Measurements from ENCODE around the gene AFAP1L2.

AFAP1L2 gene

DNA sequence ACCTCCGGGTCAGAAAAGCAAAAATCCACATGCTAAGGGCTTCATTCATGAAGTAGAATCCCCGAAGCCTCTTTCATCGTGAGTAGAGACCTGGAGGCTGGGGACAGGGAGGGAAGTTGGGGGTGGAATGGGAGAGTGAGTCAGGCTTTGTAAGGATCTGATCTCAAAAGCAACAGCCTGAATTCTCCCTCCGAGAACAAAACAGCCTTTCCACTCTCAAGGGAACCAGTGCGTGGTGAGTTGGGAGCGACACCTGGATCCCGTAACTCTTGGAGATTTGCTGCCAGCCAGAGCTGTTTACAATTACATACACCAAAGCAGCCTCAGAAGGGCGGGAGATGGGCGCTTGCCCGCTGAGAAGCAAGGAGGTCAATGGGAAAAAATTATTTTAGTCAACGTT, 10.8 kb downstream of the AFAP1L2 start:
- TF ChIP-seq, protein P1, sequence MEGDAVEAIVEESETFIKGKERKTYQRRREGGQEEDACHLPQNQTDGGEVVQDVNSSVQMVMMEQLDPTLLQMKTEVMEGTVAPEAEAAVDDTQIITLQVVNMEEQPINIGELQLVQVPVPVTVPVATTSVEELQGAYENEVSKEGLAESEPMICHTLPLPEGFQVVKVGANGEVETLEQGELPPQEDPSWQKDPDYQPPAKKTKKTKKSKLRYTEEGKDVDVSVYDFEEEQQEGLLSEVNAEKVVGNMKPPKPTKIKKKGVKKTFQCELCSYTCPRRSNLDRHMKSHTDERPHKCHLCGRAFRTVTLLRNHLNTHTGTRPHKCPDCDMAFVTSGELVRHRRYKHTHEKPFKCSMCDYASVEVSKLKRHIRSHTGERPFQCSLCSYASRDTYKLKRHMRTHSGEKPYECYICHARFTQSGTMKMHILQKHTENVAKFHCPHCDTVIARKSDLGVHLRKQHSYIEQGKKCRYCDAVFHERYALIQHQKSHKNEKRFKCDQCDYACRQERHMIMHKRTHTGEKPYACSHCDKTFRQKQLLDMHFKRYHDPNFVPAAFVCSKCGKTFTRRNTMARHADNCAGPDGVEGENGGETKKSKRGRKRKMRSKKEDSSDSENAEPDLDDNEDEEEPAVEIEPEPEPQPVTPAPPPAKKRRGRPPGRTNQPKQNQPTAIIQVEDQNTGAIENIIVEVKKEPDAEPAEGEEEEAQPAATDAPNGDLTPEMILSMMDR (IDR thresholded peaks at IDR 0.05; ENCODE audit: insufficient read depth, low read length, poor library complexity, severe bottlenecking): no peak
- TF ChIP-seq EZH2phosphoT487 (conservative IDR thresholded peaks at IDR 0.05; ENCODE audit: low read length): no peak
- H2AFZ ChIP-seq (ENCODE audit: low read depth, low read length, severe bottlenecking): no peak overlapping the region
- H3K36me3 ChIP-seq (ENCODE audit: low read length): no peaks in the 10 kb centered on the region
- no peaks in the 10 kb centered on the region for H3K9me3 ChIP-seq (ENCODE audit: insufficient read depth, low read length)
- H3K4me3 ChIP-seq (ENCODE audit: insufficient read depth, low read length, poor library complexity, severe bottlenecking): no peak overlapping the region
- H3K27me3 ChIP-seq (ENCODE audit: low read length): no peaks in the 10 kb centered on the region
- H3K27ac ChIP-seq (ENCODE audit: low read depth, low read length): no peak overlapping the region
- no peak overlapping the region for H3K4me2 ChIP-seq (ENCODE audit: low read depth, low read length, poor library complexity, severe bottlenecking)
- no peak overlapping the region for H3K9ac ChIP-seq (ENCODE audit: low read length)
- H3K9me2 ChIP-seq (replicated peaks; ENCODE audit: insufficient read depth, low read length): no peaks in the 10 kb centered on the region
- no peaks in the 10 kb centered on the region for H4K20me1 ChIP-seq (ENCODE audit: low read depth, low read length)
- H3K79me2 ChIP-seq (ENCODE audit: insufficient read depth, low read length): no peaks in the 10 kb centered on the region
- no peaks in the 10 kb centered on the region for H3F3A ChIP-seq (ENCODE audit: insufficient read depth)

DNA sequence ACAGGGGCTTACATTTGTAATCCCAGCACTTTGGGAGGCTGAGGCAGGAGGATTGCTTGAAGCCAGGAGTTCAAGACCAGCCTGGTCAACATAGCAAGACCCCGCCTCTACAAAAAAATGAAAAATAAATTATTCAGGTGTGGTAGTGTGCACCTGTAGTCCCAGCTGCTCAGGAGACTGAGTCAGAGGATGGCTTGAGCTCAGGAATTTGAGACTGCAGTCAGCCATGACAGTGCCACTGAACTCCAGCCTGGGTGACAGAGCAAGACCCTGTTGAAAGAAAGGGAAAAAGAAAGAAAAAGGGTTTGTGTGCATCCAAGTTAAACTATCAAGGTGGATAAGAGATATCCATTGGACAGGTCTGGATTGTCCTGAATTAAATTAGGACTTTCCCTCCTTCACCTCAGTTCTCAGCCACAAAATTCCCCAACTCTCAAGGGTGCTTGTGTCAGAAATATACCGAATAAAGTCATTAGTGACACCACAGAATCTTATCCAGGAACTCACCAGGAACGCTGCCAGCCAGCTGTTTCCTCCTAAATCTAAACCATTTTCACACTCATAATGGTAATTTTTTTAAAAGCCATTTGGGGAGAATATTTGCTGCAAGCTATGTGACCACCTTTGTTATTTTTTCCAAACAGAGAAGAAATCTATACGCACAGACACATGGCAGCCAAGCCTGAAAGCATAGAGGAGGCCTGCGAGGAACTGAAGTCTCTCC, 12.0 kb downstream of the AFAP1L2 start:
- Histone ChIP-seq H3K27me3 (ENCODE audit: low read length) (no peaks in the 10 kb centered on the region), H4K20me1 (ENCODE audit: low read depth, low read length) (no peaks in the 10 kb centered on the region), H3K9me2 (replicated peaks; ENCODE audit: insufficient read depth, low read length) (no peaks in the 10 kb centered on the region), H3K4me3 (ENCODE audit: insufficient read depth, low read length, poor library complexity, severe bottlenecking) (no peak overlapping the region), H3K79me2 (ENCODE audit: insufficient read depth, low read length) (no peaks in the 10 kb centered on the region), H3K9me3 (ENCODE audit: insufficient read depth, low read length) (no peaks in the 10 kb centered on the region), H3F3A (ENCODE audit: insufficient read depth) (no peaks in the 10 kb centered on the region), H3K9ac (ENCODE audit: low read length) (no peak overlapping the region), H3K4me2 (ENCODE audit: low read depth, low read length, poor library complexity, severe bottlenecking) (no peak overlapping the region), H3K36me3 (ENCODE audit: low read length) (no peaks in the 10 kb centered on the region), H2AFZ (ENCODE audit: low read depth, low read length, severe bottlenecking) (no peak overlapping the region), H3K27ac (ENCODE audit: low read depth, low read length) (no peak overlapping the region)
- TF ChIP-seq, protein P1 (IDR thresholded peaks at IDR 0.05; ENCODE audit: insufficient read depth, low read length, poor library complexity, severe bottlenecking): no peak

DNA sequence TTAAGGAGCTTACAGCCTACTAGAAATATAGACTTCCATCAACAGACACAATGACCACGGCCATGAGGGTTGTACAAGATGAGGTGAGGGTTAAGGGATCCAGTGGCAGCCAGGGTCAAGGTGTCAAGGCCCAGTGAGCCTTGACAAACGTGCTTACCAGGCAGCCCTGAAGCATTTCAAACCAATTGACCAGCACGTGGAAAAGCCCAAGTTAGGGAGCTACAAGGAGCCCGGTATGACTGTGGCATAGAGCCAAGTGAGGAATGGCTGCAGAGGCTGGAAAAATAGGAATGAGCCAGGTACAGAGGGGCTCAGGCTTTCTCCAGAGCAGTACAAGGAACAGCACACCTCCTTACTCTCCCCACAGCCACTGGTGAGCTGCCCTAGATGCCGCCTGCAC, 12.7 kb downstream of the AFAP1L2 start:
- Histone ChIP-seq H3K9me2 (replicated peaks; ENCODE audit: insufficient read depth, low read length) (no peaks in the 10 kb centered on the region), H3K9me3 (ENCODE audit: insufficient read depth, low read length) (no peaks in the 10 kb centered on the region), H2AFZ (ENCODE audit: low read depth, low read length, severe bottlenecking) (no peak overlapping the region), H3K9ac (ENCODE audit: low read length) (no peak overlapping the region), H3K4me2 (ENCODE audit: low read depth, low read length, poor library complexity, severe bottlenecking) (no peak overlapping the region), H3K27ac (ENCODE audit: low read depth, low read length) (no peak overlapping the region), H4K20me1 (ENCODE audit: low read depth, low read length) (no peaks in the 10 kb centered on the region), H3K27me3 (ENCODE audit: low read length) (no peaks in the 10 kb centered on the region), H3F3A (ENCODE audit: insufficient read depth) (no peaks in the 10 kb centered on the region), H3K79me2 (ENCODE audit: insufficient read depth, low read length) (no peaks in the 10 kb centered on the region), H3K4me3 (ENCODE audit: insufficient read depth, low read length, poor library complexity, severe bottlenecking) (no peak overlapping the region), H3K36me3 (ENCODE audit: low read length) (no peaks in the 10 kb centered on the region)
- TF ChIP-seq, protein P1 (IDR thresholded peaks at IDR 0.05; ENCODE audit: insufficient read depth, low read length, poor library complexity, severe bottlenecking): no peak
- TF ChIP-seq EZH2phosphoT487 (conservative IDR thresholded peaks at IDR 0.05; ENCODE audit: low read length): no peak

All from SU-DHL-6 (cell line).